Neural cell (in vitro differentiated cells): ENCODE measurements around the gene AKT3. TPM values are rescaled to one million over a fixed set of nuclear protein-coding genes. Genes with fewer than 3 reads are reported as not detected.
"Not testable (repeated sequence)": the region's sequence is repeated elsewhere in the genome, so short reads cannot be mapped to it uniquely, and the experiment has no call there.

Experiments used
- H2AFZ ChIP-seq: fragments of 200-600, 300-800 bp; sonication (generic), shearing (Covaris generic); 2 replicates; pipeline ENCODE4 v1.6.0; 2014; ENCODE audit warnings: low read depth, mild to moderate bottlenecking, antibody characterized with exemption, low read length, moderate library complexity
- H3F3A ChIP-seq: fragments of 200-600 bp; shearing (Covaris generic); 2 replicates; pipeline ENCODE4 v1.6.1; 2016; ENCODE audit warnings: mild to moderate bottlenecking, moderate library complexity, mixed read lengths, antibody characterized with exemption, low read length; ENCODE audit not compliant: insufficient read depth, poor library complexity, severe bottlenecking
- H3K27ac ChIP-seq: fragments of 200-600, 300-800 bp; sonication (generic), shearing (Covaris generic); 2 replicates; pipeline ENCODE4 v1.5.1; 2014; ENCODE audit warnings: mild to moderate bottlenecking, low read length, moderate library complexity
- H3K27me3 ChIP-seq: fragments of 300-800, 200-600 bp; sonication (generic), shearing (Covaris generic); 2 replicates; pipeline ENCODE4 v1.6.0; 2014; ENCODE audit warnings: mild to moderate bottlenecking, low read depth, low read length, moderate library complexity; ENCODE audit not compliant: insufficient read depth
- H3K36me3 ChIP-seq: fragments of 300-800, 200-600 bp; sonication (generic), shearing (Covaris generic); 2 replicates; pipeline ENCODE4 v1.5.1; 2014; ENCODE audit warnings: mild to moderate bottlenecking, antibody characterized with exemption, low read length, moderate library complexity; ENCODE audit not compliant: insufficient read depth
- H3K4me2 ChIP-seq: fragments of 300-800, 200-600 bp; sonication (generic), shearing (Covaris generic); 2 replicates; pipeline ENCODE4 v1.6.0; 2014; ENCODE audit warnings: mild to moderate bottlenecking, low read length
- H3K4me3 ChIP-seq: fragments of 300-800, 200-600 bp; sonication (generic), shearing (Covaris generic); 2 replicates; pipeline ENCODE4 v1.5.1; 2014; ENCODE audit warnings: mild to moderate bottlenecking, low read length, moderate library complexity
- H3K79me2 ChIP-seq: fragments of 200-600 bp; shearing (Covaris generic); replicated peaks from 2 replicates; pipeline ENCODE4 v1.6.0; 2014; ENCODE audit warnings: mild to moderate bottlenecking, low read length, moderate library complexity; ENCODE audit not compliant: insufficient read depth
- H3K9ac ChIP-seq: fragments of 300-800, 200-600 bp; sonication (generic), shearing (Covaris generic); 2 replicates; pipeline ENCODE4 v1.6.1; 2016; ENCODE audit warnings: mild to moderate bottlenecking, low read length, mixed read lengths
- H3K9me2 ChIP-seq: fragments of 200-600 bp; shearing (Covaris generic); 2 replicates; pipeline ENCODE4 v1.6.1; 2016; ENCODE audit warnings: mild to moderate bottlenecking, low read length, mixed read lengths; ENCODE audit not compliant: insufficient read depth
- H3K9me3 ChIP-seq: fragments of 200-600, 300-800 bp; sonication (generic), shearing (Covaris generic); 2 replicates; pipeline ENCODE4 v1.6.1; 2016; ENCODE audit warnings: mild to moderate bottlenecking, mixed run types, low read length, moderate library complexity, mixed read lengths
- H4K20me1 ChIP-seq: fragments of 200-600 bp; shearing (Covaris generic); 2 replicates; pipeline ENCODE4 v1.6.1; 2016; ENCODE audit warnings: mild to moderate bottlenecking, mixed run types; ENCODE audit not compliant: insufficient read depth
- CTCF ChIP-seq: fragments of 450-650 bp; IDR thresholded peaks from 2 replicates; pipeline ENCODE4 v1.5.1; 2014; ENCODE audit warnings: antibody characterized with exemption, mild to moderate bottlenecking, moderate library complexity; ENCODE audit not compliant: poor library complexity, severe bottlenecking
- EP300 ChIP-seq: fragments of 450-650 bp; conservative IDR thresholded peaks from 2 replicates; pipeline ENCODE4 v1.6.1; 2014; ENCODE audit warnings: antibody characterized with exemption, mild to moderate bottlenecking, moderate library complexity; ENCODE audit not compliant: poor library complexity, severe bottlenecking
- EZH2 ChIP-seq: fragments of 200-600, 300-800 bp; shearing (Covaris generic), sonication (generic); IDR thresholded peaks from 2 replicates; pipeline ENCODE4 v1.6.1; 2014; ENCODE audit warnings: antibody characterized with exemption, low read length, borderline replicate concordance, mild to moderate bottlenecking; ENCODE audit not compliant: insufficient read depth, poor library complexity, severe bottlenecking
- MXI1 ChIP-seq: fragments of 450-650 bp; conservative IDR thresholded peaks from 2 replicates; pipeline ENCODE4 v1.6.1; 2014; ENCODE audit warnings: antibody characterized with exemption, mild to moderate bottlenecking; ENCODE audit not compliant: poor library complexity, severe bottlenecking
- POLR2AphosphoS5 ChIP-seq: IDR thresholded peaks from 2 replicates; pipeline ENCODE4 v1.6.1; 2012
- RAD21 ChIP-seq: fragments of 450-650 bp; conservative IDR thresholded peaks from 2 replicates; pipeline ENCODE4 v1.6.1; 2014; ENCODE audit warnings: antibody characterized with exemption, mild to moderate bottlenecking, moderate library complexity
- REST ChIP-seq: IDR thresholded peaks from 2 replicates; pipeline ENCODE4 v1.6.1; 2012; ENCODE audit warnings: borderline replicate concordance
- SMC3 ChIP-seq: fragments of 450-650 bp; conservative IDR thresholded peaks from 2 replicates; pipeline ENCODE4 v1.6.1; 2014; ENCODE audit warnings: antibody characterized with exemption, mild to moderate bottlenecking, moderate library complexity; ENCODE audit not compliant: poor library complexity
- TAF1 ChIP-seq: IDR thresholded peaks from 2 replicates; pipeline ENCODE4 v1.6.1; 2012; ENCODE audit warnings: low read depth
- polyA plus RNA-seq: library from polyadenylated mRNA; depleted of rRNA; stranded (reverse); fragments of >200 nt; gene quantifications from 2 replicates; pipeline ENCODE4 v1.2.3, GENCODE V29; 2014

Gene AKT3
- polyA plus RNA-seq, 1 donor from 2014 or later = 46.0 TPM

GRCh38 chr1:243594455-243594854 lies 255.6 kb downstream of the AKT3 start:
- H3K79me2 ChIP-seq = no peaks in the 10 kb centered on the region
- H3K27me3 ChIP-seq = no peaks in the 10 kb centered on the region
- H3K9ac ChIP-seq = no peak overlapping the region
- no peak overlapping the region for H2AFZ ChIP-seq
- H3F3A ChIP-seq = no peaks in the 10 kb centered on the region
- H3K4me3 ChIP-seq = no peak overlapping the region
- peaks cover 3% of the 10 kb centered on the region for H3K9me3 ChIP-seq
- TF ChIP-seq SMC3 (no peak), EP300 (no peak), EZH2 (no peak), CTCF (no peak), TAF1 (no peak), REST (no peak), POLR2AphosphoS5 (no peak), RAD21 (no peak)
- H3K27ac ChIP-seq = no peak overlapping the region
- no peak overlapping the region for H3K4me2 ChIP-seq
- no peaks in the 10 kb centered on the region for H3K36me3 ChIP-seq
- no peaks in the 10 kb centered on the region for H4K20me1 ChIP-seq
- H3K9me2 ChIP-seq = no peaks in the 10 kb centered on the region

- H2AFZ ChIP-seq, H3K9me3 ChIP-seq, H3K4me3 ChIP-seq: not testable (repeated sequence)
Observed at GRCh38 chr1:243589286-243589685, 260.8 kb downstream of the AKT3 start.

GRCh38 chr1:243587823-243588560 lies 262.1 kb downstream of the AKT3 start:
- Histone ChIP-seq H4K20me1 (no peaks in the 10 kb centered on the region), H3K9me3 (peaks cover 3% of the 10 kb centered on the region), H3K4me3 (no peak overlapping the region), H3K27me3 (no peaks in the 10 kb centered on the region), H3F3A (no peaks in the 10 kb centered on the region), H3K27ac (no peak overlapping the region), H2AFZ (no peak overlapping the region), H3K79me2 (no peaks in the 10 kb centered on the region), H3K9me2 (no peaks in the 10 kb centered on the region), H3K4me2 (no peak overlapping the region), H3K36me3 (no peaks in the 10 kb centered on the region), H3K9ac (no peak overlapping the region)
- no peak for TF ChIP-seq CTCF
- TF ChIP-seq MXI1 = no peak
- no peak for TF ChIP-seq SMC3
- no peak for TF ChIP-seq RAD21
- no peak for TF ChIP-seq EP300
- TF ChIP-seq POLR2AphosphoS5 = no peak
- TF ChIP-seq REST = no peak
- no peak for TF ChIP-seq EZH2
- TF ChIP-seq TAF1 = no peak

More at GRCh38 chr1:243589286-243589685, 260.8 kb downstream of the AKT3 start:
- not testable (repeated sequence) for H3K4me2 ChIP-seq, H4K20me1 ChIP-seq, H3K9me2 ChIP-seq, H3K9ac ChIP-seq, H3K27ac ChIP-seq, H3F3A ChIP-seq, H3K79me2 ChIP-seq, H3K36me3 ChIP-seq, H3K27me3 ChIP-seq
